Measurements from ENCODE around the gene RIMBP2. TPM values are rescaled to one million over a fixed set of nuclear protein-coding genes. Genes with fewer than 3 reads are reported as not detected.
A peak's percentile ranks its signal among the peaks of the same experiment; 100 is the strongest.

RIMBP2 gene
- total RNA-seq, 1 donor from 2014 or later = 0.27 TPM

DNA sequence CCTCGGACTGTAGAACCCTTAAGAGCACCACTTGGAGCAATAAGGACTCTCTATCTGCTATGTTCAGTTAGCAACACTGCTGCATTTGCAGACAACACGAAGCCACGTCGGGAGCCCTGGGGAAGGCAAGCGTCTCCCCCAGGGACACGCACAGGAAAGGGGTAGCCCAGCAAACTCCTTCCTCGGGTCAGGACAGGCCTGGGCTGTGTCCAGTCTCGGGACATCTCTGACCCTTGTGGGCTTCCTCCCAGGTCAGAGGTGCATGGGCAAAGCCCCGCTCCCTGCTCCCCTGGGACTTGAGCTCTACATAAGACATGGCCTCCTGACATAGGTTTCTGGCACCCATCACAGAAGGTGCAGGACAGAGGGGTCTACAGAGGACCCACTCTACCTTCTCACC, 258.9 kb downstream of the RIMBP2 start:
- intact Hi-C loops (cut with DNase I) = no loop called here
- H3K27me3 ChIP-seq (ENCODE audit: low read depth) = no peaks in the 10 kb centered on the region
- H3K4me1 ChIP-seq = no peaks in the 10 kb centered on the region
- TF ChIP-seq, protein P1, sequence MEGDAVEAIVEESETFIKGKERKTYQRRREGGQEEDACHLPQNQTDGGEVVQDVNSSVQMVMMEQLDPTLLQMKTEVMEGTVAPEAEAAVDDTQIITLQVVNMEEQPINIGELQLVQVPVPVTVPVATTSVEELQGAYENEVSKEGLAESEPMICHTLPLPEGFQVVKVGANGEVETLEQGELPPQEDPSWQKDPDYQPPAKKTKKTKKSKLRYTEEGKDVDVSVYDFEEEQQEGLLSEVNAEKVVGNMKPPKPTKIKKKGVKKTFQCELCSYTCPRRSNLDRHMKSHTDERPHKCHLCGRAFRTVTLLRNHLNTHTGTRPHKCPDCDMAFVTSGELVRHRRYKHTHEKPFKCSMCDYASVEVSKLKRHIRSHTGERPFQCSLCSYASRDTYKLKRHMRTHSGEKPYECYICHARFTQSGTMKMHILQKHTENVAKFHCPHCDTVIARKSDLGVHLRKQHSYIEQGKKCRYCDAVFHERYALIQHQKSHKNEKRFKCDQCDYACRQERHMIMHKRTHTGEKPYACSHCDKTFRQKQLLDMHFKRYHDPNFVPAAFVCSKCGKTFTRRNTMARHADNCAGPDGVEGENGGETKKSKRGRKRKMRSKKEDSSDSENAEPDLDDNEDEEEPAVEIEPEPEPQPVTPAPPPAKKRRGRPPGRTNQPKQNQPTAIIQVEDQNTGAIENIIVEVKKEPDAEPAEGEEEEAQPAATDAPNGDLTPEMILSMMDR (IDR thresholded peaks at IDR 0.05) = no peak
- no peak overlapping the region for H3K4me3 ChIP-seq
- no peaks in the 10 kb centered on the region for H3K9me3 ChIP-seq
- no peak for DNase-seq
- no peak overlapping the region for H3K27ac ChIP-seq
- no peaks in the 10 kb centered on the region for H3K36me3 ChIP-seq
- no peak for ATAC-seq

DNA sequence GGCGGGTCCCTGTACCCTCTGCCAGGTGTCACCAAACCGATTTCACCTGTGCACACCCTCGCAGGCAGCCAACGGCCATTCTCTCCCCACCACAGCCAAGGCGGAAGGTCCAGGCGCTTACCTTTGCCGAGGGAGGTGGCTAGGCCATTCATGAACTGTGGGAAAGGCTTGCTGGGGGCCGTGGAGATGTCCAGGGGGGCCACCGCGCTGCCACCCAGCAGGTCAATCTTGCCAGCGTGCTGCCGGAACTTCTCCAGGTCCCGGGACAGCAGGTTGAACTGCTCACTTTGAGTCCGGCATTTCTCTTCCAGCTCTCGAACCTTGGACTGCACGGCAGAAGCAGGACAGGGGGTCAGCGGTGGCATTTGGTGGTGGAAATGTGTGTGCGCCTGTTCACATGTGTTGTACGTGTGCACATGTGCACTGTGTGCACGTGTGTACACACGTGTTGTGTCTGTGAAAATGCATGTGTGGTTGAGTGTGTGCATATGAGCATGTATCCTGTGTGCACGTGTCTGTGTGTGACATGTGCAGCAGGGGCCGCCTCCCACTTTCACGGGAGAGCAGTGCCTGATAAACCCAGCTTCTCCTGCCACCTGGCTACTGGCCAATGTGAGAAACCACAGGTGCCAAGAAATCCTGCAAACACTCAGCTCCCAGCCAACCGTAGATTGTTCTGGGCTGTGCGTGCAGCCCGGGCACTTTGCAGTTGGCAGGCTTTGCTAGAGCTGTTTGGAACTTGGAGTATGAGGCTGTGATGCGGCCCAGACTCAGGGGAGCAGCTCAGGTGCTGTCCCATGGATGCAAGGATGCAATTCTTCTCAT, 259.5 kb downstream of the RIMBP2 start:
- intact Hi-C loops (cut with DNase I) = no loop called here

DNA sequence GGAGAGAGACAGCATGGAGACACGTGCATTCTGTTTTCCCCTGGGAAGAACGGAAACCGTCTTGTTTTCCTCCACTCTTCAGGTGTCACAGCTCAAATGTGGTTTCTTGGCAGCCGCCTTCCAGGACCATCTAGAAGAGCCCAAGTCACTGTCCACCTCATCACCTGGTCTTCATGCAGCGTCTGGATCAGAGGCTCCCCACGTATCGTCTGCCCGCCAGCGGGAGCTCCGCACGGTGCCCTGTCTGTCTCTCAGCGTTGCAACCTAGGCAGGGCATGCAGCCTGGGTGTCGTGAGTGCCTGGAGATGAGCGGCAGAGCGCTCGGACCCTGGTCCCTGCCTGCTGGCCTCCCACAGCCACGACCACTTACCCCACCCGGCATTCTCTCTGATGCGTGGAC, 260.9 kb downstream of the RIMBP2 start:
- intact Hi-C loops (cut with DNase I) = no loop called here
- TF ChIP-seq, protein P1 (IDR thresholded peaks at IDR 0.05) = no peak
- H3K4me1 ChIP-seq = no peaks in the 10 kb centered on the region
- H3K27ac ChIP-seq = no peak overlapping the region
- DNase-seq = no peak
- no peaks in the 10 kb centered on the region for H3K9me3 ChIP-seq
- no peak overlapping the region for H3K4me3 ChIP-seq
- H3K36me3 ChIP-seq = no peaks in the 10 kb centered on the region
- no peaks in the 10 kb centered on the region for H3K27me3 ChIP-seq (ENCODE audit: low read depth)
- no peak for ATAC-seq

More for the DNA sequence above, 259.5 kb downstream of the RIMBP2 start:
- no peaks in the 10 kb centered on the region for H3K4me1 ChIP-seq
- H3K9me3 ChIP-seq = no peaks in the 10 kb centered on the region
- H3K27me3 ChIP-seq (ENCODE audit: low read depth) = no peaks in the 10 kb centered on the region
- no peak overlapping the region for H3K27ac ChIP-seq
- H3K36me3 ChIP-seq = no peaks in the 10 kb centered on the region
- no peak overlapping the region for H3K4me3 ChIP-seq
- ATAC-seq = peak in 1 of 2 donors; percentile 12
- TF ChIP-seq, protein P1 (IDR thresholded peaks at IDR 0.05) = no peak
- no peak for DNase-seq

DNA sequence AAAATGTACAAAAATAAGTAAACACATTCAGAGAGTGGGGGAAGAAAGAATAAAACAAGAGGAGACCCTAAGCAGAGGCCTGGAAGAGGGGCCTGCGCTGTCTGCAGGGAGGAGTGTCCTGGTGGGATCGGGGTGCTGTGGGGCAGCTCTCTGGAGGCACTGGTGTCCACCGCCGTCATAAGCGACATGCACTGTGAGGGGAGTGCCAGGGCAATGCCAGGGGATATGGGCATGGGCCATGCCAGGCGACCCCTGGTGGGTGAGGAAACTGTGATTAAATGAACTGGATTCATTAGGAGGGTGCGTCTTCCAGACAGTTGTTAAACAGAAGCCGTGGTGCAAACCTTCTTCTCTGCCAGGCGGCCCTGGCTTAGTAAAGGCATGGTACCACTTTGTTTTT, 261.8 kb downstream of the RIMBP2 start:
- no peak overlapping the region for H3K27ac ChIP-seq
- no peaks in the 10 kb centered on the region for H3K9me3 ChIP-seq
- DNase-seq (no peak), ATAC-seq (no peak)
- no peaks in the 10 kb centered on the region for H3K4me1 ChIP-seq
- H3K27me3 ChIP-seq (ENCODE audit: low read depth) = no peaks in the 10 kb centered on the region
- intact Hi-C loops (cut with DNase I) = no loop called here
- TF ChIP-seq, protein P1 (IDR thresholded peaks at IDR 0.05) = no peak
- no peaks in the 10 kb centered on the region for H3K36me3 ChIP-seq
- H3K4me3 ChIP-seq = no peak overlapping the region

DNA sequence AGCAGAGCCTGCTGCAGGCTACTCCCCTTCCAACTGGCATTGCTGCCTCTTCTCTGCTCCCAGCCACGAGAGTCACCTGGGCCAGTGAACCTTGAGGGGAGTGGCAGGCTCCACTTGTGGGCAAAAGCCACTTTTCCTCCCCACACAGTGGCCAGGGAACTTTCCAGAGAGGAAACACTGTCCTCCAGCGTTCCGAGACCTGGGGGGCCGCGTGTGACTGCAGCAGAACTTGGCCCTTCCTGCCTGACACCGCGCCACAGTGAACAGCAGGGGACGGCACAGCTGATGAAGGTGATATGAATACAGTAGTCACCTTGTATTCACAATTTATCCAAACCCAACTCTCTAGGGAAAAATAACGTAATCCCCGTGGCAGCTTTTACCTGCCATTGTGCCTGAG, 263.6 kb downstream of the RIMBP2 start:
- intact Hi-C loops (cut with DNase I) = no loop called here
- no peak overlapping the region for H3K27ac ChIP-seq
- ATAC-seq (no peak), DNase-seq (no peak)
- TF ChIP-seq, protein P1 (IDR thresholded peaks at IDR 0.05) = no peak
- no peak overlapping the region for H3K4me3 ChIP-seq
- H3K36me3 ChIP-seq = no peaks in the 10 kb centered on the region
- no peaks in the 10 kb centered on the region for H3K27me3 ChIP-seq (ENCODE audit: low read depth)
- H3K4me1 ChIP-seq = no peaks in the 10 kb centered on the region
- no peaks in the 10 kb centered on the region for H3K9me3 ChIP-seq
